RWPE1 (cell line): ENCODE results near the gene RYR1.
"Not testable (repeated sequence)": the region's sequence is repeated elsewhere in the genome, so short reads cannot be mapped to it uniquely, and the experiment has no call there.

Source experiments
- CTCF ChIA-PET: fragments of 350-600 bp; sonication (Branson Sonifier 250); formaldehyde crosslinking; extraction: SDS; loops from one replicate; lab custom pipeline; 2021; lab: Yijun Ruan, JAX
- POLR2A ChIA-PET: fragments of 400-600 bp; formaldehyde crosslinking; extraction: SDS; loops from one replicate; lab custom pipeline; 2020; ENCODE audit warnings: antibody characterized with exemption; ENCODE audit not compliant: low non-redundant PET; lab: Yijun Ruan, JAX
- DNase-seq: peaks from one replicate; pipeline ENCODE4 v3.0.0; 2012; ENCODE audit warnings: low spot score
- H3K27ac ChIP-seq: fragments of 450-650 bp; 2 replicates; pipeline ENCODE4 v1.5.1; 2017
- TF ChIP-seq, protein P1 (sequence below): fragments of 450-650 bp; conservative IDR thresholded peaks from 2 replicates; pipeline ENCODE4 v1.5.1; 2017; ENCODE audit warnings: low read depth, mild to moderate bottlenecking

Gene RYR1

DNA sequence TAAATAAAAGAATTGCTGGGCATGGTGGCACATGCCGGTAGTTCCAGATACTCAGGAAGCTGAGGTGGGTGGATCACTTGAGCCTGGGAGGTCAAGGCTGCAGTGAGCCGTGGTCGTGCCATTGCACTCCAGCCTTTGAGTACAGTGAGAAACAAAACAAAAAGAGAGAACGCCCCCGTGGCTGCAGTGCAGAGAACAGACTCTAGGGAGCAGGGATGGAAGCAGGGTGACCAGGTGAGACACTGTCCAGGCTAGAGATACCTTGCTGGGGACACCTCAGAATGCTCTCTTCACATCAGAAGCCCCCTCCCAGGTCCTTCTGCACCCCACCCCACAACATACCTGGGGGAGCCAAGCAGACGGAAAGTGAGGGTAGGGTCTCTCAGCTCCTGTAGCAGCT lies 159.4 kb downstream of the RYR1 start:
- no peak overlapping the region for H3K27ac ChIP-seq
- DNase-seq, result no peak
- ChIA-PET CTCF (no interaction called here), POLR2A (no interaction called here)
- TF ChIP-seq, protein P1, sequence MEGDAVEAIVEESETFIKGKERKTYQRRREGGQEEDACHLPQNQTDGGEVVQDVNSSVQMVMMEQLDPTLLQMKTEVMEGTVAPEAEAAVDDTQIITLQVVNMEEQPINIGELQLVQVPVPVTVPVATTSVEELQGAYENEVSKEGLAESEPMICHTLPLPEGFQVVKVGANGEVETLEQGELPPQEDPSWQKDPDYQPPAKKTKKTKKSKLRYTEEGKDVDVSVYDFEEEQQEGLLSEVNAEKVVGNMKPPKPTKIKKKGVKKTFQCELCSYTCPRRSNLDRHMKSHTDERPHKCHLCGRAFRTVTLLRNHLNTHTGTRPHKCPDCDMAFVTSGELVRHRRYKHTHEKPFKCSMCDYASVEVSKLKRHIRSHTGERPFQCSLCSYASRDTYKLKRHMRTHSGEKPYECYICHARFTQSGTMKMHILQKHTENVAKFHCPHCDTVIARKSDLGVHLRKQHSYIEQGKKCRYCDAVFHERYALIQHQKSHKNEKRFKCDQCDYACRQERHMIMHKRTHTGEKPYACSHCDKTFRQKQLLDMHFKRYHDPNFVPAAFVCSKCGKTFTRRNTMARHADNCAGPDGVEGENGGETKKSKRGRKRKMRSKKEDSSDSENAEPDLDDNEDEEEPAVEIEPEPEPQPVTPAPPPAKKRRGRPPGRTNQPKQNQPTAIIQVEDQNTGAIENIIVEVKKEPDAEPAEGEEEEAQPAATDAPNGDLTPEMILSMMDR, result no peak

DNA sequence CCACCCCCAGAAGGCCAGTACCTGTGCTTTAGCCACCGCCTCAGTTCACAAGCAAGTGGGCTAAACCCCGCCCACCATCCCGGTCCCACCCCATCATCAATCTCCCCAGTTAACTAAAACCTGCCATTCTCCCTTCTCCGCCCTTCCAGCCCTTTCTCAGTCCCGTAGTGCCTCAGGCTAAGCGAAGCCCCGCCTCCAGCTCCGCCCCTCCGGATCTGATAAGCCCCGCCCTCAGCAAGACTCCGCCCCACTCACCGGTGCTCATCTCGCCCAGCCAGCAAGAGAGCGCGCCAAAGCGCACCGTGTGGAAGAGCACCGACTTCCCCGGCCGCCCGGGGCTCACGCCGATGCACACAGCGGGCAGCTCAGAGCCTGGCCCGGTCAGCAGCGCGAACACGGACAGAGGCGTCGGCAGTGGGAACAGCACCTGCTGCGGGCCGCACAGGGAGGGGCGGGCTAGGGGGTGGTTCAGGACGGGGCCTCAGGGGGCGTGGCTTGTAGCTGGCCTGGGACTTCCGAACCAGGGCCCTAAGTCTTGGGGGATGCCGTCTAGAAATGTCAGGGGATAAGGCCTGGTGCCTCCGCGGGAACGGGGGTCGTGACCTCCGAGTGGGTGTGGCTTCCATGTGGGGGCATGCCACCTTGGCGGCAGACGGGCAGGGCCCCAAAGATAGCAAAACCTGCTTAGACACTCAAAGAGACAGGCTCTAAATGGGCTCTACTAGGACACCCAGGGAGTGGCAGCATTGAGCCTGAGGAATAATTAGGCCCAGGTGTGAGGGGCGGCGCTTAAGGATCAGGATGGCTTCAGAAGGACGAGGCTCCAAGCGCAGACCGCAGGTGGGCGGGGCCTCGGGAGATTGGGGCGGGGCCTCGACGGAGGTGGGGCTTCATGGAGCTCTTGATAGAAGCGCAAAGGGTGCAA lies 162.8 kb downstream of the RYR1 start:
- ChIA-PET POLR2A (no interaction called here), CTCF (interaction anchor here (0.6 kb wide), 1 partner anchor 306 kb away, joined by 3 read pairs; no protein-coding TSS in a partner anchor)
- H3K27ac ChIP-seq, result no peak overlapping the region
- DNase-seq, result peak; percentile 77
- TF ChIP-seq, protein P1, result no peak

DNA sequence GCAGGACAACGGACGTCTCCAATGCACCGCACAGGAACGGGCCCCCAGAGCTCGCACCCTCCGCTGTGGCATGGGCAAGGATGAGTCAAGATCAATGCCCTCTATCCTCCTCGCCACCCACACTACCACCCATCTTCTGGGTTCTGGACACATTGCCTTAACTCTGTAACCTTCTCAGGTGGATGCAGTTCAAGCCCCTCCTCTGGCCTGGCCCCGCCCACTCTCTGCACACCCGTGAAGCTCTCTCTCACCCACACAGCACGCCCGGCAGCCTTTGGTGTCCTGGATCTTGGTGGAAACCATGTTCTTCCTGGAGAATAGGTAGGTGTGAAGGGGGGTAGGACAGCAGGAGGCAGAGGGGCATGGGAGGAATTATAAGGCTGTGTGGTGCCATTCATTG lies 163.6 kb downstream of the RYR1 start:
- CTCF ChIA-PET, result interaction anchor here (0.6 kb wide), 1 partner anchor 307 kb away, joined by 3 read pairs; no protein-coding TSS in a partner anchor
- no peak overlapping the region for H3K27ac ChIP-seq
- no peak for DNase-seq
- POLR2A ChIA-PET, result no interaction called here
- TF ChIP-seq, protein P1, result no peak

DNA sequence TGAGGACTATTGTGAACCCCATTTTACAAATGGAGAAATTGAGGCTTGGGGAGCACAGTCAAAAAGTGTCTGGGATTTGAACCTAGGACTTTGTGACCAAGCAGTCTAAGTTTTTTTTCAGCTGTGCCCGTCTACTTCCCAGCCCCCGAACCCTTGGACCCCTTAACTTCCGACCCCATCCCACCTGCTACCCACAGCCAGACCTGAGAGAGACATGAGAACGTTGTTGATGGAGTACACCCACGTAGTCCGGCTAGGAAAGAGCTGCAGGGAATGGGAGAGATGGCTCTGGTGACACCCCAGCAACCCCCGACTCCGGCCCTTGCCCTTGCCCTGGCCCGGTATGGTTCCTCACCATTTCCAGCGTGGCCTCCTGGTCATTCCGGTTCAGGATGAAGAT lies 166.2 kb downstream of the RYR1 start:
- ChIA-PET POLR2A (no interaction called here), CTCF (interaction anchor here (0.6 kb wide), 2 partner anchors 21 to 318 kb away, joined by 3 to 4 read pairs; no protein-coding TSS in a partner anchor)
- DNase-seq, result no peak
- TF ChIP-seq, protein P1, result no peak
- H3K27ac ChIP-seq, result no peak overlapping the region

DNA sequence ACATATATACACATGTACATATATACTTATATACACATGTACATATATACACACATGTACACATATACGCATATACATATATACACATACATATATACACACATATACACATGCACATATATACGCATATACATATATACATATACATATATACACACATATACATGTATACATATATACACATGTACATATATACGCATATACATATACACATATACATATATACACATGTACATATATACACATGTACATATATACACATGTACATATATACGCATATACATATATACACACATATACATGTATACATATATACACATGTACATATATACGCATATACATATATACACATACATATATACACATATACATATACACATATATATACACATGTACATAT lies 169.4 kb downstream of the RYR1 start:
- DNase-seq, CTCF ChIA-PET, H3K27ac ChIP-seq, POLR2A ChIA-PET: not testable (repeated sequence)

DNA sequence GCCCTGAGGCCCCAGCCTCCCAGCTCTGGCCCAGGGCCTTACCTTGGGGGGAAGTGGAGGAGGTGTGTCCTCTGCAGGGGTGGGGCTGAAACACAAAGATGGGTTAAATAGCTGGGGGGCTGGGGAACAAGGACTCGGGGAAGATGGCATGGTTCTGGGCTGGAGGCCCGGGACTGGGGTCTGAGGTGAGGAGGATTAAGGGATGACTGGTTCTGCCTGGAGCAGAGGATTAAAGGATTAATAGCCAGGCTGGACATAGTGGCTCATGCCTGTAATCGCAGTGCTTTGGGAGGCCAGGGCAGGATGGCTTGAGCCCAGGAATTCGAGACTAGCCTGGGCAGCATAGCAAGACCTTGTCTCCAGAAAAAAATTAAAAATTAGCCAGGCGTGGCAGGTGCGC lies 172.6 kb downstream of the RYR1 start:
- POLR2A ChIA-PET, result no interaction called here
- TF ChIP-seq, protein P1, result no peak
- DNase-seq, result no peak
- H3K27ac ChIP-seq, result no peak overlapping the region
- CTCF ChIA-PET, result interaction anchor here (0.7 kb wide), 1 partner anchor 619 kb away, joined by 4 read pairs; no protein-coding TSS in a partner anchor

DNA sequence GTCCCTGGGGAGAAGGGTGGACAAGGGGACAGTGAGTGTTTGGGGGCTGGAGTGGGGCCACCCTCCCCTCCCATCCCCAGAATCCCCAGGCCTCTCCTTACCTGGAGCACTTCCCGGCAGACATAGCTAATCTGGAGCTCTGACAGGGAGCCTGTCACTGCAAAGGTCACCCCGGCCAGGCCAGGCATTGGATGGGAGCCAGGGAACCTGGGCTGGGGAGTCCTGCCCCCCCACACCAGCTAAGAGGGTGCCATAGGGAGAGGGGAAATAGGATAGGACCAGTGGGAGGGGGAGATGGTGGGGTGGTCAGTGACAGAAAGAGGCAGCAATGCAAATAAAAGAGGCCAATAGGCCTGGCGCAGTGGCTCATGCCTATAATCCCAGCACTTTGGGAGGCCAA lies 180.8 kb downstream of the RYR1 start:
- no peak overlapping the region for H3K27ac ChIP-seq
- ChIA-PET POLR2A (no interaction called here), CTCF (interaction anchor here (0.6 kb wide), 1 partner anchor 20 kb away, joined by 3 read pairs; no protein-coding TSS in a partner anchor)
- TF ChIP-seq, protein P1, result no peak
- no peak for DNase-seq
